HL-60 (cell line): ENCODE data around the gene R3HCC1L.

Source experiments
- DNase-seq, 2 experiments: peaks; one replicate each; pipeline ENCODE4 v3.0.0-alpha.2; 2010 to 2020; ENCODE audit warnings: low read depth in 1 of 2, low spot score in 1 of 2
- H3K27ac ChIP-seq: fragments of 250-450 bp; sonication (Bioruptor Pico); replicated peaks from 2 replicates; pipeline ENCODE4 v1.5.1; 2020; ENCODE audit warnings: mild to moderate bottlenecking, moderate library complexity
- H3K27me3 ChIP-seq: fragments of 250-450 bp; sonication (Bioruptor Pico); 2 replicates; pipeline ENCODE4 v1.5.1; 2021; ENCODE audit warnings: mild to moderate bottlenecking, moderate library complexity; ENCODE audit not compliant: insufficient read depth, poor library complexity, severe bottlenecking
- H3K4me3 ChIP-seq: replicated peaks from 2 replicates; pipeline ENCODE4 v1.5.1; 2011; ENCODE audit warnings: mild to moderate bottlenecking, control low read depth, low read length; ENCODE audit not compliant: insufficient read depth
- CTCF ChIP-seq: IDR thresholded peaks from one replicate; pipeline ENCODE4 v1.5.1; 2011; ENCODE audit warnings: low read length, control low read depth, inconsistent platforms; ENCODE audit not compliant: insufficient read depth
- GABPA ChIP-seq: IDR thresholded peaks from 2 replicates; pipeline ENCODE4 v1.6.1; 2012; ENCODE audit warnings: low read depth
- POLR2AphosphoS5 ChIP-seq: IDR thresholded peaks from 2 replicates; pipeline ENCODE4 v1.6.1; 2012; ENCODE audit warnings: low read depth
- REST ChIP-seq: IDR thresholded peaks from 2 replicates; pipeline ENCODE4 v1.6.1; 2012; ENCODE audit warnings: low read depth; ENCODE audit not compliant: insufficient replicate concordance
- SPI1 ChIP-seq: IDR thresholded peaks from 2 replicates; pipeline ENCODE4 v1.6.1; 2012; ENCODE audit warnings: low read depth, mild to moderate bottlenecking, borderline replicate concordance

The R3HCC1L gene

GRCh38 chr10:98163941-98164340 lies 29.5 kb downstream of the R3HCC1L start:
- no peak for TF ChIP-seq SPI1
- TF ChIP-seq REST = no peak
- no peak for TF ChIP-seq POLR2AphosphoS5
- no peak for TF ChIP-seq CTCF
- no peak for TF ChIP-seq GABPA
- no peaks in the 10 kb centered on the region for H3K27me3 ChIP-seq
- no peak for DNase-seq
- no peak overlapping the region for H3K4me3 ChIP-seq
- H3K27ac ChIP-seq = no peak overlapping the region

- H3K27me3 ChIP-seq = no peaks in the 10 kb centered on the region
- H3K4me3 ChIP-seq = no peak overlapping the region
- no peak for TF ChIP-seq REST
- TF ChIP-seq GABPA = no peak
- TF ChIP-seq SPI1 = no peak
- DNase-seq = no peak
- no peak overlapping the region for H3K27ac ChIP-seq
Measured at GRCh38 chr10:98167191-98167590, 32.7 kb downstream of the R3HCC1L start.

- TF ChIP-seq CTCF (no peak), REST (no peak), SPI1 (no peak), POLR2AphosphoS5 (no peak), GABPA (no peak)
Measured at GRCh38 chr10:98168147-98168546, 33.7 kb downstream of the R3HCC1L start.

GRCh38 chr10:98168766-98169165 lies 34.3 kb downstream of the R3HCC1L start:
- Histone ChIP-seq H3K4me3 (no peak overlapping the region), H3K27me3 (no peaks in the 10 kb centered on the region), H3K27ac (no peak overlapping the region)
- no peak for TF ChIP-seq GABPA
- TF ChIP-seq CTCF = no peak
- TF ChIP-seq POLR2AphosphoS5 = no peak
- TF ChIP-seq SPI1 = no peak
- TF ChIP-seq REST = no peak
- DNase-seq = no peak

More at GRCh38 chr10:98168147-98168546, 33.7 kb downstream of the R3HCC1L start:
- Histone ChIP-seq H3K27ac (no peak overlapping the region), H3K4me3 (no peak overlapping the region), H3K27me3 (no peaks in the 10 kb centered on the region)
- no peak for DNase-seq
